D721Med (cell line): ENCODE results near the gene CSN2.

Experiments used
- DNase-seq: peaks from one replicate; pipeline ENCODE4 v3.0.0; 2011; ENCODE audit warnings: low spot score; ENCODE audit not compliant: insufficient read length
- FAIRE-seq: peaks from 2 replicates; lab custom pipeline; 2011; peaks lifted over from hg19 to GRCh38; lab: Jason Lieb, UNC
- CTCF ChIP-seq: IDR thresholded peaks from 2 replicates; pipeline ENCODE4 v1.5.1; 2012; ENCODE audit warnings: mild to moderate bottlenecking, control low read depth; ENCODE audit not compliant: insufficient read depth; ENCODE audit errors: missing control alignments

CSN2 gene

GRCh38 chr4:69991016-69991415 lies 25.5 kb upstream of the CSN2 start:
- FAIRE-seq = no peak
- TF ChIP-seq CTCF = no peak

GRCh38 chr4:69986663-69987062 lies 21.1 kb upstream of the CSN2 start:
- TF ChIP-seq CTCF = no peak
- FAIRE-seq (no peak), DNase-seq (no peak)

More at GRCh38 chr4:69991016-69991415, 25.5 kb upstream of the CSN2 start:
- DNase-seq = no peak

- no peak for TF ChIP-seq CTCF
- DNase-seq (no peak), FAIRE-seq (no peak)
These were observed 18.5 kb upstream of the CSN2 start for GRCh38 chr4:69984030-69984443.

- no peak for TF ChIP-seq CTCF
- FAIRE-seq (no peak), DNase-seq (no peak)
These were observed 12.1 kb upstream of the CSN2 start for GRCh38 chr4:69977582-69977981.

GRCh38 chr4:69974631-69975030 lies 9.1 kb upstream of the CSN2 start:
- DNase-seq (no peak), FAIRE-seq (no peak)
- no peak for TF ChIP-seq CTCF

- TF ChIP-seq CTCF = no peak
- FAIRE-seq (no peak), DNase-seq (no peak)
These were observed 4.5 kb upstream of the CSN2 start for GRCh38 chr4:69970071-69970470.

- DNase-seq (no peak), FAIRE-seq (no peak)
- TF ChIP-seq CTCF = no peak
These were observed 8.3 kb downstream of the CSN2 start for GRCh38 chr4:69957209-69957608.
